SK-N-SH treated with all-trans-retinoic acid at 6 μM for 48 hours (cell line): ENCODE measurements around the gene TRIM8.

ENCODE experiments used
- GLIS3 ChIP-seq: fragments of 250-450 bp; sonication (Bioruptor Pico); IDR thresholded peaks from 2 replicates; pipeline ENCODE4 v1.5.0; 2020; ENCODE audit warnings: mild to moderate bottlenecking, moderate library complexity
- ZC3H10 ChIP-seq: fragments of 250-450 bp; sonication (Bioruptor Pico); IDR thresholded peaks from 2 replicates; pipeline ENCODE4 v1.5.1; 2021; ENCODE audit warnings: mild to moderate bottlenecking, moderate library complexity
- ZNF565 ChIP-seq: fragments of 450-650 bp; formaldehyde crosslinking; conservative IDR thresholded peaks from 2 replicates; pipeline ENCODE4 v1.5.0; 2020; ENCODE audit warnings: low read depth, mild to moderate bottlenecking, moderate library complexity

- TF ChIP-seq ZNF565 (CRISPR knock-in tag): no peak
- no peak for TF ChIP-seq GLIS3 (CRISPR knock-in tag)
- no peak for TF ChIP-seq ZC3H10 (CRISPR knock-in tag)
Observed at GRCh38 chr10:102674566-102674965, 30.3 kb downstream of the TRIM8 start.
